ENCODE results near the gene COL6A5. TPM values are rescaled to one million over a fixed set of nuclear protein-coding genes. Genes with fewer than 3 reads are reported as not detected.

The COL6A5 gene
- not detected in 2 replicates for total RNA-seq

GRCh38 chr3:130345487-130346079 is at the start of gene COL6A5:
COL6A5 (plus strand) TSS chr3:130345672; CDS start chr3:130373639, 27,967 bp downstream.
- TF ChIP-seq CTCF (IDR thresholded peaks at IDR 0.05; ENCODE audit: insufficient read depth, low read length, poor library complexity, severe bottlenecking) = no peak
- no peak within 1 kb of the TSS for H3K4me3 ChIP-seq (ENCODE audit: low read depth, low read length)

GRCh38 chr3:130299531-130299930 is 45.9 kb upstream of the COL6A5 start:
- H3K4me3 ChIP-seq (ENCODE audit: low read depth, low read length) = no peak overlapping the region
- DNase-seq (ENCODE audit: low read depth) = no peak
- TF ChIP-seq CTCF (IDR thresholded peaks at IDR 0.05; ENCODE audit: insufficient read depth, low read length, poor library complexity, severe bottlenecking) = no peak
- H3K36me3 ChIP-seq (ENCODE audit: control insufficient read depth, insufficient read depth, low read length) = no peaks in the 10 kb centered on the region
- no peaks in the 10 kb centered on the region for H3K27me3 ChIP-seq (ENCODE audit: control insufficient read depth, insufficient read depth, low read length)

More at GRCh38 chr3:130345487-130346079, at the start of gene COL6A5:
- Histone ChIP-seq H3K27me3 (ENCODE audit: control insufficient read depth, insufficient read depth, low read length) (peaks cover 15% of the 10 kb centered on the region), H3K36me3 (ENCODE audit: control insufficient read depth, insufficient read depth, low read length) (no peaks in the 10 kb centered on the region)
- DNase-seq (ENCODE audit: low read depth) = no peak

GRCh38 chr3:130300888-130301287 is 44.6 kb upstream of the COL6A5 start:
- H3K27me3 ChIP-seq (ENCODE audit: control insufficient read depth, insufficient read depth, low read length) = peaks cover 3% of the 10 kb centered on the region
- H3K36me3 ChIP-seq (ENCODE audit: control insufficient read depth, insufficient read depth, low read length) = no peaks in the 10 kb centered on the region
- DNase-seq (ENCODE audit: low read depth) = no peak
- TF ChIP-seq CTCF (IDR thresholded peaks at IDR 0.05; ENCODE audit: insufficient read depth, low read length, poor library complexity, severe bottlenecking) = no peak
- no peak overlapping the region for H3K4me3 ChIP-seq (ENCODE audit: low read depth, low read length)

- no peak for TF ChIP-seq CTCF (IDR thresholded peaks at IDR 0.05; ENCODE audit: insufficient read depth, low read length, poor library complexity, severe bottlenecking)
- peaks cover 3% of the 10 kb centered on the region for H3K27me3 ChIP-seq (ENCODE audit: control insufficient read depth, insufficient read depth, low read length)
Observed at GRCh38 chr3:130310109-130310508, 35.4 kb upstream of the COL6A5 start.

GRCh38 chr3:130312374-130312773 is 33.1 kb upstream of the COL6A5 start:
- DNase-seq (ENCODE audit: low read depth) = no peak
- Histone ChIP-seq H3K36me3 (ENCODE audit: control insufficient read depth, insufficient read depth, low read length) (no peaks in the 10 kb centered on the region), H3K27me3 (ENCODE audit: control insufficient read depth, insufficient read depth, low read length) (no peaks in the 10 kb centered on the region), H3K4me3 (ENCODE audit: low read depth, low read length) (no peak overlapping the region)
- no peak for TF ChIP-seq CTCF (IDR thresholded peaks at IDR 0.05; ENCODE audit: insufficient read depth, low read length, poor library complexity, severe bottlenecking)

More at GRCh38 chr3:130310109-130310508, 35.4 kb upstream of the COL6A5 start:
- DNase-seq (ENCODE audit: low read depth) = no peak
- Histone ChIP-seq H3K4me3 (ENCODE audit: low read depth, low read length) (no peak overlapping the region), H3K36me3 (ENCODE audit: control insufficient read depth, insufficient read depth, low read length) (no peaks in the 10 kb centered on the region)

- Histone ChIP-seq H3K27me3 (ENCODE audit: control insufficient read depth, insufficient read depth, low read length) (no peaks in the 10 kb centered on the region), H3K36me3 (ENCODE audit: control insufficient read depth, insufficient read depth, low read length) (no peaks in the 10 kb centered on the region), H3K4me3 (ENCODE audit: low read depth, low read length) (no peak overlapping the region)
- DNase-seq (ENCODE audit: low read depth) = no peak
- no peak for TF ChIP-seq CTCF (IDR thresholded peaks at IDR 0.05; ENCODE audit: insufficient read depth, low read length, poor library complexity, severe bottlenecking)
Observed at GRCh38 chr3:130316169-130316568, 29.3 kb upstream of the COL6A5 start.

Data from kidney epithelial cell (primary cell).